Vagina (tissue), 2 donors: ENCODE data around the gene ITPR1. TPM values are rescaled to one million over a fixed set of nuclear protein-coding genes. Genes with fewer than 3 reads are reported as not detected.

Source experiments
- DNase-seq, 2 donors: peaks; one replicate each; pipeline ENCODE4 v3.0.0-alpha.2; 2017; ENCODE audit errors: extremely low spot score in 2 of 2
- H3K27ac ChIP-seq: fragments of 200-600 bp; sonication (generic); one replicate; pipeline ENCODE4 v1.5.1; 2019
- H3K27me3 ChIP-seq: fragments of 200-600 bp; sonication (generic); one replicate; pipeline ENCODE4 v1.5.1; 2019
- H3K36me3 ChIP-seq, 2 donors: fragments of 200-600 bp; sonication (generic); one replicate each; pipeline ENCODE4 v1.5.1; 2017 to 2019
- H3K4me1 ChIP-seq: fragments of 200-600 bp; sonication (generic); one replicate; pipeline ENCODE4 v1.5.1; 2019
- H3K4me3 ChIP-seq, 2 donors: fragments of 200-600 bp; sonication (generic); 1 replicate in 1 of 2; 2 replicates in 1 of 2; pipeline ENCODE4 v1.5.1; 2016 to 2019
- H3K9me3 ChIP-seq: fragments of 200-600 bp; sonication (generic); one replicate; pipeline ENCODE4 v1.5.1; 2019
- POLR2A ChIP-seq, 2 donors: fragments of 450-650 bp; IDR thresholded peaks; one replicate each; pipeline ENCODE4 v1.6.1; 2017; ENCODE audit warnings: antibody characterized with exemption in 2 of 2, mild to moderate bottlenecking in 2 of 2, moderate library complexity in 2 of 2
- POLR2AphosphoS5 ChIP-seq, 2 donors: sonication (generic); formaldehyde crosslinking; IDR thresholded peaks; one replicate each; pipeline ENCODE4 v1.9.0; 2017; ENCODE audit warnings: antibody characterized with exemption in 2 of 2, mild to moderate bottlenecking in 2 of 2, low read depth in 1 of 2; ENCODE audit not compliant: insufficient read depth in 1 of 2
- intact Hi-C: fragments of 100-400 bp; cut with DNase I; formaldehyde crosslinking; loops from one replicate; pipeline ENCODE4 v1.15.1; 2023
- total RNA-seq: library from RNA; depleted of rRNA; stranded (reverse); fragments of >200 nt; gene quantifications from one replicate; pipeline ENCODE4 v1.2.3, GENCODE V29; 2016
- TF ChIP-seq, protein P1 (sequence below), 3 experiments: fragments of 450-650 bp in 2 of 3; fragments of 200-600 bp in 1 of 3; sonication (generic) in 1 of 3; IDR thresholded peaks; one replicate each; pipeline ENCODE4 v1.5.1; 2017 to 2019; ENCODE audit warnings: antibody characterized with exemption in 3 of 3, mild to moderate bottlenecking in 2 of 3, moderate library complexity in 2 of 3

The ITPR1 gene
- total RNA-seq, 1 donor from 2014 or later: 108 TPM

- Histone ChIP-seq H3K36me3 (no peaks in the 10 kb centered on the region), H3K27ac (no peak overlapping the region), H3K27me3 (no peaks in the 10 kb centered on the region), H3K4me1 (peaks cover 3% of the 10 kb centered on the region), H3K9me3 (no peaks in the 10 kb centered on the region), H3K4me3 (no peak overlapping the region)
- DNase-seq: no peak
- intact Hi-C loops: loop anchor here (10.0 kb wide), 1 partner anchor 655 kb away; no protein-coding TSS in a partner anchor
- TF ChIP-seq POLR2AphosphoS5 (IDR thresholded peaks at IDR 0.05; ENCODE audit: insufficient read depth in 1 of 2, low read depth in 1 of 2) (no peak), POLR2A (IDR thresholded peaks at IDR 0.05) (no peak)
- TF ChIP-seq, protein P1, sequence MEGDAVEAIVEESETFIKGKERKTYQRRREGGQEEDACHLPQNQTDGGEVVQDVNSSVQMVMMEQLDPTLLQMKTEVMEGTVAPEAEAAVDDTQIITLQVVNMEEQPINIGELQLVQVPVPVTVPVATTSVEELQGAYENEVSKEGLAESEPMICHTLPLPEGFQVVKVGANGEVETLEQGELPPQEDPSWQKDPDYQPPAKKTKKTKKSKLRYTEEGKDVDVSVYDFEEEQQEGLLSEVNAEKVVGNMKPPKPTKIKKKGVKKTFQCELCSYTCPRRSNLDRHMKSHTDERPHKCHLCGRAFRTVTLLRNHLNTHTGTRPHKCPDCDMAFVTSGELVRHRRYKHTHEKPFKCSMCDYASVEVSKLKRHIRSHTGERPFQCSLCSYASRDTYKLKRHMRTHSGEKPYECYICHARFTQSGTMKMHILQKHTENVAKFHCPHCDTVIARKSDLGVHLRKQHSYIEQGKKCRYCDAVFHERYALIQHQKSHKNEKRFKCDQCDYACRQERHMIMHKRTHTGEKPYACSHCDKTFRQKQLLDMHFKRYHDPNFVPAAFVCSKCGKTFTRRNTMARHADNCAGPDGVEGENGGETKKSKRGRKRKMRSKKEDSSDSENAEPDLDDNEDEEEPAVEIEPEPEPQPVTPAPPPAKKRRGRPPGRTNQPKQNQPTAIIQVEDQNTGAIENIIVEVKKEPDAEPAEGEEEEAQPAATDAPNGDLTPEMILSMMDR (IDR thresholded peaks at IDR 0.05): no peak
These were observed 56.7 kb downstream of the ITPR1 start for GRCh38 chr3:4549896-4550295.

- no peak overlapping the region for H3K27ac ChIP-seq
These were observed 58.0 kb downstream of the ITPR1 start for GRCh38 chr3:4551051-4551711.

GRCh38 chr3:4551794-4552442, 58.8 kb downstream of the ITPR1 start:
- Histone ChIP-seq H3K4me3 (no peak overlapping the region), H3K27ac (no peak overlapping the region), H3K27me3 (no peaks in the 10 kb centered on the region), H3K36me3 (no peaks in the 10 kb centered on the region), H3K4me1 (peaks cover 3% of the 10 kb centered on the region), H3K9me3 (no peaks in the 10 kb centered on the region)
- no peak for DNase-seq
- intact Hi-C loops: loop anchor here (10.0 kb wide), 1 partner anchor 657 kb away; no protein-coding TSS in a partner anchor
- TF ChIP-seq POLR2AphosphoS5 (IDR thresholded peaks at IDR 0.05; ENCODE audit: insufficient read depth in 1 of 2, low read depth in 1 of 2): no peak

More at GRCh38 chr3:4551051-4551711, 58.0 kb downstream of the ITPR1 start:
- Histone ChIP-seq H3K4me1 (peaks cover 3% of the 10 kb centered on the region), H3K9me3 (no peaks in the 10 kb centered on the region), H3K4me3 (no peak overlapping the region), H3K36me3 (no peaks in the 10 kb centered on the region), H3K27me3 (no peaks in the 10 kb centered on the region)
- intact Hi-C loops: loop anchor here (10.0 kb wide), 1 partner anchor 656 kb away; no protein-coding TSS in a partner anchor
- no peak for DNase-seq
- no peak for TF ChIP-seq POLR2AphosphoS5 (IDR thresholded peaks at IDR 0.05; ENCODE audit: insufficient read depth in 1 of 2, low read depth in 1 of 2)
- TF ChIP-seq POLR2A (IDR thresholded peaks at IDR 0.05): no peak
- TF ChIP-seq, protein P1 (IDR thresholded peaks at IDR 0.05): no peak

DNA sequence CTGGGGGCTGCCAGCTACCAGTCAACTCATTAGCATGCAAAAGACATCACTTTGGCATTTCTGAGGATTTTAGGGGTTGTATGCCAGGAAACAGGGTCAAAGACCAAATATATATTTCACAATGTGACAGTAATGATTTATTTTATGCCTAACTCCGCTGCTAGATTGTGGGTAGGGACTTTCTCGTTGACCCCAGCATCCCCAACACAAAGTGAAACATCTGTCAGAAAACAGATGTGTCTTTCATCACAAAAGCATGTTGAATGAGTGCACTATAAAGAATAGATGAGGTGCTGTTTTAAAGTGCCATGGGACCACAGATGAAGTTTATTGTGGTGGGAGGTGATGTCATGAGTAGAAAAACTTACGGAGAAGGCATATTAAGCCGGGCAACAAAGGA, 59.7 kb downstream of the ITPR1 start:
- intact Hi-C loops: loop anchor here (10.0 kb wide), 1 partner anchor 658 kb away; no protein-coding TSS in a partner anchor
- TF ChIP-seq, protein P1 (IDR thresholded peaks at IDR 0.05): no peak
- TF ChIP-seq POLR2AphosphoS5 (IDR thresholded peaks at IDR 0.05; ENCODE audit: insufficient read depth in 1 of 2, low read depth in 1 of 2) (no peak), POLR2A (IDR thresholded peaks at IDR 0.05) (no peak)
- Histone ChIP-seq H3K27me3 (no peaks in the 10 kb centered on the region), H3K9me3 (no peaks in the 10 kb centered on the region), H3K4me1 (peaks cover 3% of the 10 kb centered on the region), H3K4me3 (no peak overlapping the region), H3K36me3 (no peaks in the 10 kb centered on the region), H3K27ac (no peak overlapping the region)
- DNase-seq: no peak

DNA sequence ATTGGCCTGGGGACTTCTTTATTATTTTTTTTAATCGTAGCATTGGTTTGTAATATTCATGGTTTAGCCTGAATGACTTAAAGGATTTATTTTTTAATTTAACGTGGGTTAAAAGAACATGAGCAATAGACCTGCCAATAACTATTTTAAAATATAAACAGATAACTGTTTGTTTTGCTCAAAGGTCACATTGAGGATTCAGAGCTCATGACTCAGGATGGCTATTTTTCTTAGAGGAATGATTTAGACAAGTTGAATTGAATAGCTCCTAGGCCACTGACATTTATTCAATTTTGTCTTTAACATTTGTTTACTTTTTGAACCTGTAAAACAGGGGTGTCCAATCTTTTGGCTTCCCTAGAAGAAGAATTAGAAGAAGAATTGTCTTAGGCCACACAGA, 68.5 kb downstream of the ITPR1 start:
- Histone ChIP-seq H3K36me3 (no peaks in the 10 kb centered on the region), H3K27me3 (no peaks in the 10 kb centered on the region), H3K4me1 (peaks cover 5% of the 10 kb centered on the region), H3K27ac (no peak overlapping the region), H3K4me3 (no peak overlapping the region), H3K9me3 (no peaks in the 10 kb centered on the region)
- DNase-seq: no peak
- intact Hi-C loops: no loop called here
- TF ChIP-seq POLR2A (IDR thresholded peaks at IDR 0.05) (no peak), POLR2AphosphoS5 (IDR thresholded peaks at IDR 0.05; ENCODE audit: insufficient read depth in 1 of 2, low read depth in 1 of 2) (no peak)
- TF ChIP-seq, protein P1 (IDR thresholded peaks at IDR 0.05): no peak
